ENCODE measurements around the gene NUDT14.

NUDT14 gene

DNA sequence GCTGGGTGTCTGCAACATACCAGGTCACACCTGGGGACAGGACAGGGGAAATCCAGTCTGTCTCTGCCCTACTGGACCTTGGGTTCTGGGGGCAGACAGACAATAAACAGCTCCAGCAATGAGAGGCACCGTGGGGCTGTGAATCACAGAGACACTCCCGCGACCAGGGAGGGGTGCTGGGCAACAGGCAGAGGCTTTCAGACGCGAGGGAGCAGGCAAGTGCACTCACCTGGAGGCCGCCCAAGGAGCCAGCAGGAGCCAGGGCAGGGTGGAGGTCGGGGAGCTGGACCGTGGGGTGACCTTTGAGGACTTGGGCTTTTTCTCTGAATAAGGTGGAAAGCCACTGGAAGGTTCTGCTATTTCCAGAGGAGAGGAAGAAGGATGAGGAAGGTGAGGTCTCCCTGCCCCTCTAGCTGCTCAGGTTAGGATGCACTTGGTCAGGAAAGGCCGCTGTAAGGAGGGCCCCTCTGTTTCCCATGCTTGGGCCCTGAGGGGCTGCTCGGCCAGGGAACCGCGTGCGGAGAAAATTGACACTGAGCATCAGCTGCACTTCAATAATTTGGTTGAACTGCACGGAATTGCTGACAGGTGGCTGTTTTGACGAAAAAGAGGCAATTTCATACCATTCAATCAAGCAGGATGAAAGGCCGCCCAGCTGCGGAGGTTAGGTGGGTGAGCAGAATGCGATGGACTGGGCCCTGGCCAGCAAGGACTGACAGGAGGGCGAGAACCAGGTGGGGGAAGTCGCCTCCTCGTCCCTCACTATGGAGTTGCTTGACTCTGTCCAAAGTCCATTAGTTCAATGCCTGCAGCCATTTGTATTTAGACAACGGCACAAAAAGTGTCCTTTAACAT, 54.8 kb downstream of the NUDT14 start:
- DNase-seq = no peak

DNA sequence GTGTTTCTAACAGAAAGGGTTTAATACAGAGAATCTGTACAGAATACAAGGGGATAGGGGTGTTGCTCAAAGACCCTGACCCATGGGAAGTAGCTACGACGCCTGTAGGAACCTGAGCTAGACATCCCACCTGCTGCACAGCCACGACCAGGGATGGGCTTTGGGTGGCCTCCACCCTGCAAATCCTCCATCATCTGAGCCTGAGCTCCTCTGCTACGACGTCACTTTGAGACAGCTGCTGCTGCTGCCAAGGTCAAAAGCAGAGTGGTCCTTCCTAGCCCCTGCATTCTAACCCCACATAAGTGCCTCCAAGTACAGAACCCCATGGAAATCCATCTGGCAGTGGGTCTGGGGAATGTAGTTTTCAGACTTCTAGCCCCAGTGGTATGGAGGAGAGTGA, 56.3 kb downstream of the NUDT14 start:
- no peak for DNase-seq

DNA sequence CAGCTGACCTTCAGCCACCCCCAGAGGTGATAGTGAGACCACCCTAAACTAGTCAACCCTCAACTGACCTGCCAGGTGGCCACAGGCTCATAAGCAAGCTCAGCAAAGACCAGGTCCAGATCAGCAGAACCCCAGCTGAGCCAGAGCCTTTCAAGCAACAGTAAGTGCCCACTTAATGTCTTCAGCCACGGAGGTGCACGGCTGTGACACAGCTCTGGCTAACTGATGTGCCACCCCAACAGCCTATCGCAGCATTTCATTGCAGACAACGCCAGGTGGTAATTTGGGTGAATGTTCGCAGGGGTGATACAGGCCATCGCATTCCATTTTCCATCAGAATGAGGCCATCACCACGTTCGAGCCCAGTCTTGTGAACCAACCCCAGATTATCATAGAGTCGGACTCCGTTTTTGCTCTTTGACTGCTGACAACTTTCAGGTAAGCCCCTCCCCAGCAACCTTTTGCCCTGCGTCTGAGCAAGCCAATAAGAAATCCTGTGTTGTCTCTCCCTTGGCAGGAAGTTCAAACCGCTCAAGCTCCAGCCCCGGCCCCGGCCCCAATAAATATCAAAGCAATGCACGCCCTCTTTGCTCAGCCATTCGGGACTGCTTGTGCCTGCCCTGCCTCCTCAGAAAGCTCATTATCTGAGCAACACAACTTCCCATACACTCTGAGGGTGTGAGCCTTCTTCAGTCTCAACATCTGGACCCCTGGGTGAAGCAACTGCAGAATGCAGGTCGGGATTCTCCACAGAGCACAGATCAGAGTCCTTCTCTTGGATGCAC, 56.9 kb downstream of the NUDT14 start:
- no peak for DNase-seq

DNA sequence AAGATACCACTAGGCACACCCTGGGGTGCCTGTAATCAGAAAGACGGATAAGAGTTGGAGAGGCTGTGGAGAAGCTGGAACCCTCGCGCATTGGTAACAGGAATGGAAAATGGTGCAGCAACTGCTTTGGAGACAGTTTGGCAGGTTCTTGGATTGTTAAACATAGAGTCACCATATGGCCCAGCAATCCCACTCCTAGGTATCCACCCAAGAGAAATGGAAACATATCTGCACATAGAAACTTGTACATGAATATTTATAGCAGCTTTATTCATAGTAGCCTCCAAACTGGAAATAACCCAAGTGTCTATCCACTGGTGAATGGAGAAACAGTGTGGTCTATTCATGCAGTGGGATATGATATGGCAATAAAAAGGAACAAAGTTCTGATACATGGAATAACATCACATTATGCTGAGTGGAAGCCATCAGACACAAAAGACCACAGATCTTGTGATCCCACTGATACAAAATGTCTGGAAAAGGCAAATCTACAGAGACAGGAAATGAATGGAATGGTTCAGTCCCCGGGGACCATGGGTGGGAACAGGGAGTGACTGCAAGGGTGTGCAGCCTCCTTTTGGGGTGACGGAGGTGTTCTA, 57.9 kb downstream of the NUDT14 start:
- DNase-seq = no peak
